HEK293 (cell line): ENCODE results near the gene CASP7.

Experiments used
- CTCF ChIA-PET: fragments of 350-600 bp; formaldehyde crosslinking; extraction: SDS; loops from one replicate; lab custom pipeline; 2021; ENCODE audit warnings: antibody characterized with exemption; lab: Yijun Ruan, JAX
- POLR2A ChIA-PET: fragments of 300-600 bp; formaldehyde crosslinking; extraction: SDS; loops from one replicate; lab custom pipeline; 2020; ENCODE audit warnings: antibody characterized with exemption, inconsistent platforms; lab: Yijun Ruan, JAX
- H3K27ac ChIP-seq: fragments of 200-500 bp; sonication (Bioruptor generic); 2 replicates; pipeline ENCODE4 v1.5.1; 2014; ENCODE audit warnings: low read depth, low read length, control low read depth, inconsistent platforms; ENCODE audit errors: extremely low read depth
- H3K36me3 ChIP-seq, 2 experiments: fragments of 200-500 bp in 1 of 2; sonication (Bioruptor generic) in 1 of 2; 1 replicate in 1 of 2; 2 replicates in 1 of 2; pipeline ENCODE4 v1.5.1; 2014 to 2017; ENCODE audit warnings: inconsistent platforms in 2 of 2, low read length in 2 of 2; ENCODE audit not compliant: control insufficient read depth in 2 of 2, insufficient read depth in 1 of 2
- H3K4me1 ChIP-seq: fragments of 200-500 bp; sonication (Bioruptor generic); 2 replicates; pipeline ENCODE4 v1.5.1; 2014; ENCODE audit warnings: mild to moderate bottlenecking, low read length, inconsistent platforms; ENCODE audit not compliant: control insufficient read depth, insufficient read depth
- H3K4me3 ChIP-seq: 2 replicates; pipeline ENCODE4 v1.5.1; 2011; ENCODE audit warnings: low read depth, mild to moderate bottlenecking, control low read depth, low read length, moderate library complexity
- H3K9me3 ChIP-seq: fragments of 200-500 bp; sonication (Bioruptor generic); 2 replicates; pipeline ENCODE4 v1.5.1; 2014; ENCODE audit warnings: low read depth, low read length, inconsistent platforms; ENCODE audit not compliant: control insufficient read depth, insufficient read depth
- ATF2 ChIP-seq: fragments of 450-650 bp; formaldehyde crosslinking; IDR thresholded peaks from 2 replicates; pipeline ENCODE4 v1.5.1; 2016; ENCODE audit warnings: missing biosample characterization, missing genetic modification characterization, low read depth
- IKZF3 ChIP-seq: fragments of 450-650 bp; IDR thresholded peaks from 2 replicates; pipeline ENCODE4 v1.5.0; 2018; ENCODE audit warnings: missing biosample characterization, mild to moderate bottlenecking, missing genetic modification characterization, moderate library complexity
- PBX3 ChIP-seq: sonication (generic); formaldehyde crosslinking; IDR thresholded peaks from 2 replicates; pipeline ENCODE4 v1.8.1; 2022; ENCODE audit warnings: mild to moderate bottlenecking, moderate library complexity, missing genetic modification reagents
- SCRT2 ChIP-seq: fragments of 450-650 bp; formaldehyde crosslinking; IDR thresholded peaks from 2 replicates; pipeline ENCODE4 v1.5.1; 2016; ENCODE audit warnings: missing biosample characterization, missing genetic modification characterization
- SP7 ChIP-seq: fragments of 450-650 bp; formaldehyde crosslinking; IDR thresholded peaks from 2 replicates; pipeline ENCODE4 v1.5.1; 2016; ENCODE audit warnings: missing biosample characterization, missing genetic modification characterization
- YY2 ChIP-seq: fragments of 450-650 bp; formaldehyde crosslinking; IDR thresholded peaks from 2 replicates; pipeline ENCODE4 v1.5.1; 2016; ENCODE audit warnings: missing biosample characterization, missing genetic modification characterization
- ZBTB1 ChIP-seq: fragments of 450-650 bp; formaldehyde crosslinking; IDR thresholded peaks from 2 replicates; pipeline ENCODE4 v1.5.1; 2016; ENCODE audit warnings: missing biosample characterization, missing genetic modification characterization
- ZFP41 ChIP-seq: fragments of 450-650 bp; formaldehyde crosslinking; IDR thresholded peaks from 2 replicates; pipeline ENCODE4 v1.5.1; 2016; ENCODE audit warnings: missing biosample characterization, missing genetic modification characterization, borderline replicate concordance
- ZNF140 ChIP-seq: fragments of 450-650 bp; formaldehyde crosslinking; IDR thresholded peaks from 2 replicates; pipeline ENCODE4 v1.5.1; 2016; ENCODE audit warnings: missing biosample characterization, missing genetic modification characterization
- ZNF311 ChIP-seq: fragments of 450-650 bp; formaldehyde crosslinking; IDR thresholded peaks from 2 replicates; pipeline ENCODE4 v1.5.1; 2017; ENCODE audit warnings: missing biosample characterization, missing genetic modification characterization, borderline replicate concordance
- ZNF513 ChIP-seq: fragments of 450-650 bp; IDR thresholded peaks from 2 replicates; pipeline ENCODE4 v1.5.1; 2018; ENCODE audit warnings: missing biosample characterization, missing genetic modification characterization
- ZNF560 ChIP-seq: fragments of 450-650 bp; formaldehyde crosslinking; IDR thresholded peaks from 2 replicates; pipeline ENCODE4 v1.5.1; 2017; ENCODE audit warnings: missing biosample characterization, missing genetic modification characterization, borderline replicate concordance
- ZNF596 ChIP-seq: fragments of 450-650 bp; IDR thresholded peaks from 2 replicates; pipeline ENCODE4 v1.5.0; 2018; ENCODE audit warnings: missing biosample characterization, mild to moderate bottlenecking, missing genetic modification characterization, moderate library complexity
- ZNF600 ChIP-seq: fragments of 450-650 bp; formaldehyde crosslinking; IDR thresholded peaks from 2 replicates; pipeline ENCODE4 v1.5.1; 2016; ENCODE audit warnings: missing biosample characterization, missing genetic modification characterization
- ZNF76 ChIP-seq: fragments of 450-650 bp; formaldehyde crosslinking; IDR thresholded peaks from 2 replicates; pipeline ENCODE4; 2016; ENCODE audit warnings: low read depth, missing biosample characterization, missing genetic modification characterization, borderline replicate concordance
- TF ChIP-seq, protein P1 (sequence below): fragments of 450-650 bp; formaldehyde crosslinking; IDR thresholded peaks from 2 replicates; pipeline ENCODE4 v1.5.1; 2016; ENCODE audit warnings: missing biosample characterization, missing genetic modification characterization
- TF ChIP-seq, protein P2 (sequence below): fragments of 450-650 bp; formaldehyde crosslinking; IDR thresholded peaks from 2 replicates; pipeline ENCODE4 v1.5.1; 2016; ENCODE audit warnings: missing biosample characterization, missing genetic modification characterization
- TF ChIP-seq, protein P3 (sequence below): fragments of 450-650 bp; formaldehyde crosslinking; IDR thresholded peaks from 2 replicates; pipeline ENCODE4 v1.5.1; 2017; ENCODE audit warnings: missing biosample characterization, missing genetic modification characterization

Gene CASP7

DNA sequence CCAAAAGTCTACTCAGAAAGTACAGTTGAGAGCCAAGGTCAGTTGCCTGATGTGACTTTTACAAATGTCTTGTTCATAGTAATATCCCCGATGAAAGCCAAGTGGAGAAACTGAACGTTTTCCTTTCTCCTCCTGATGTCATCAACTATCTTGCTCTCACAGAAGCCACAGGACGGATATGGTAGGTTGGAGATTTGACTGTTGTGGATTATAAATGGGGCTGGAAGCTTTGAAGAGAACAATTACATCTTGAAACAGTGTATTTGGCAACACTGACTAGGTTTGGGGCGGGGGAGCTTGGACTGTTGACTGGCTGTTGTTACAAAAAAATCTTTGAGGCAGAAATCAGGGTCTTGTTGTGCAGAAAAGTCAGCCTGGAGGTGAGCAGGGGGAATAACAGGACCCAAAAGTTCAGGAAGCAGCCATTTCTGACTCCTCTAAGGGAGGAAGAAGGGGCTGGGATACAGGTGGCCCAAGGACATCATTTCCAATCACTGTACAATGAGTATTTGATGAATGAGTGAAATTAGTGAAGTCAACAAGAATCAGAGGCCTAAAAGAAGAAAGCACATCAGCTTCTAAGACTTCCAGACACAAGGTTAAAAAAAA is 96.1 kb downstream of the CASP7 start:
- Histone ChIP-seq H3K27ac (no peak overlapping the region), H3K4me1 (no peaks in the 10 kb centered on the region), H3K4me3 (no peak overlapping the region), H3K9me3 (no peaks in the 10 kb centered on the region), H3K36me3 (no peaks in the 10 kb centered on the region)
- no peak for TF ChIP-seq ZNF311
- no peak for TF ChIP-seq ZNF600 (tag by site-specific recombination)
- TF ChIP-seq ZBTB1, result no peak
- no peak for TF ChIP-seq ZFP41
- TF ChIP-seq, protein P1, sequence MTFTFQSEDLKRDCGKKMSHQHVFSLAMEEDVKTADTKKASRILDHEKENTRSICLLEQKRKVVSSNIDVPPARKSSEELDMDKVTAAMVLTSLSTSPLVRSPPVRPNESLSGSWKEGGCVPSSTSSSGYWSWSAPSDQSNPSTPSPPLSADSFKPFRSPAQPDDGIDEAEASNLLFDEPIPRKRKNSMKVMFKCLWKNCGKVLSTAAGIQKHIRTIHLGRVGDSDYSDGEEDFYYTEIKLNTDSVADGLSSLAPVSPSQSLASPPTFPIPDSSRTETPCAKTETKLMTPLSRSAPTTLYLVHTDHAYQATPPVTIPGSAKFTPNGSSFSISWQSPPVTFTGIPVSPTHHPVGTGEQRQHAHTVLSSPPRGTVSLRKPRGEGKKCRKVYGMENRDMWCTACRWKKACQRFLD, result no peak
- TF ChIP-seq ZNF513 (tag by site-specific recombination), result no peak
- no peak for TF ChIP-seq SP7
- no peak for TF ChIP-seq ZNF140 (tag by site-specific recombination)
- TF ChIP-seq ZNF560, result no peak
- no peak for TF ChIP-seq ZNF76 (tag by site-specific recombination)
- no peak for TF ChIP-seq SCRT2 (tag by site-specific recombination)
- TF ChIP-seq, protein P2, sequence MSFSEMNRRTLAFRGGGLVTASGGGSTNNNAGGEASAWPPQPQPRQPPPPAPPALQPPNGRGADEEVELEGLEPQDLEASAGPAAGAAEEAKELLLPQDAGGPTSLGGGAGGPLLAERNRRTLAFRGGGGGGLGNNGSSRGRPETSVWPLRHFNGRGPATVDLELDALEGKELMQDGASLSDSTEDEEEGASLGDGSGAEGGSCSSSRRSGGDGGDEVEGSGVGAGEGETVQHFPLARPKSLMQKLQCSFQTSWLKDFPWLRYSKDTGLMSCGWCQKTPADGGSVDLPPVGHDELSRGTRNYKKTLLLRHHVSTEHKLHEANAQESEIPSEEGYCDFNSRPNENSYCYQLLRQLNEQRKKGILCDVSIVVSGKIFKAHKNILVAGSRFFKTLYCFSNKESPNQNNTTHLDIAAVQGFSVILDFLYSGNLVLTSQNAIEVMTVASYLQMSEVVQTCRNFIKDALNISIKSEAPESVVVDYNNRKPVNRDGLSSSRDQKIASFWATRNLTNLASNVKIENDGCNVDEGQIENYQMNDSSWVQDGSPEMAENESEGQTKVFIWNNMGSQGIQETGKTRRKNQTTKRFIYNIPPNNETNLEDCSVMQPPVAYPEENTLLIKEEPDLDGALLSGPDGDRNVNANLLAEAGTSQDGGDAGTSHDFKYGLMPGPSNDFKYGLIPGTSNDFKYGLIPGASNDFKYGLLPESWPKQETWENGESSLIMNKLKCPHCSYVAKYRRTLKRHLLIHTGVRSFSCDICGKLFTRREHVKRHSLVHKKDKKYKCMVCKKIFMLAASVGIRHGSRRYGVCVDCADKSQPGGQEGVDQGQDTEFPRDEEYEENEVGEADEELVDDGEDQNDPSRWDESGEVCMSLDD (tag by site-specific recombination), result no peak
- no peak for TF ChIP-seq ZNF596 (tag by site-specific recombination)
- no peak for TF ChIP-seq IKZF3 (tag by site-specific recombination)
- TF ChIP-seq PBX3 (CRISPR knock-in tag), result no peak
- POLR2A ChIA-PET, result no interaction called here
- CTCF ChIA-PET, result interaction anchor here (0.9 kb wide), 1 partner anchor 62 kb away, joined by 4 read pairs; no protein-coding TSS in a partner anchor

- Histone ChIP-seq H3K4me3 (no peak overlapping the region), H3K36me3 (no peaks in the 10 kb centered on the region), H3K9me3 (no peaks in the 10 kb centered on the region), H3K4me1 (no peaks in the 10 kb centered on the region), H3K27ac (no peak overlapping the region)
- ChIA-PET POLR2A (no interaction called here), CTCF (interaction anchor here (0.7 kb wide), 1 partner anchor 12 kb away, joined by 5 read pairs; no protein-coding TSS in a partner anchor)
- TF ChIP-seq, protein P3, sequence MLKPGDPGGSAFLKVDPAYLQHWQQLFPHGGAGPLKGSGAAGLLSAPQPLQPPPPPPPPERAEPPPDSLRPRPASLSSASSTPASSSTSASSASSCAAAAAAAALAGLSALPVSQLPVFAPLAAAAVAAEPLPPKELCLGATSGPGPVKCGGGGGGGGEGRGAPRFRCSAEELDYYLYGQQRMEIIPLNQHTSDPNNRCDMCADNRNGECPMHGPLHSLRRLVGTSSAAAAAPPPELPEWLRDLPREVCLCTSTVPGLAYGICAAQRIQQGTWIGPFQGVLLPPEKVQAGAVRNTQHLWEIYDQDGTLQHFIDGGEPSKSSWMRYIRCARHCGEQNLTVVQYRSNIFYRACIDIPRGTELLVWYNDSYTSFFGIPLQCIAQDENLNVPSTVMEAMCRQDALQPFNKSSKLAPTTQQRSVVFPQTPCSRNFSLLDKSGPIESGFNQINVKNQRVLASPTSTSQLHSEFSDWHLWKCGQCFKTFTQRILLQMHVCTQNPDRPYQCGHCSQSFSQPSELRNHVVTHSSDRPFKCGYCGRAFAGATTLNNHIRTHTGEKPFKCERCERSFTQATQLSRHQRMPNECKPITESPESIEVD (tag by site-specific recombination), result 0 out of 2 replicates have a peak, but pooled peaks have one; percentile 15
- peak; percentile 90 for TF ChIP-seq ATF2 (tag by site-specific recombination)
- no peak for TF ChIP-seq YY2 (tag by site-specific recombination)
Measured at GRCh38 chr10:113776553-113776952, 96.8 kb downstream of the CASP7 start.
